HL-60 (cell line): ENCODE results near the gene BCAS3.

Experiments
- CTCF ChIP-seq: IDR thresholded peaks from one replicate; pipeline ENCODE4 v1.5.1; 2011; ENCODE audit warnings: low read length, control low read depth, inconsistent platforms; ENCODE audit not compliant: insufficient read depth
- POLR2AphosphoS5 ChIP-seq: IDR thresholded peaks from 2 replicates; pipeline ENCODE4 v1.6.1; 2012; ENCODE audit warnings: low read depth

- TF ChIP-seq CTCF (no peak), POLR2AphosphoS5 (no peak)
Observed at GRCh38 chr17:60845012-60845411, 167.4 kb downstream of the BCAS3 start.
